Stimulated activated CD4-positive, alpha-beta T cell treated with anti-CD3 and anti-CD28 coated beads, Interleukin-1b, Interleukin-23, amount 100 ng/mL, for 4 hours (primary cell): Measurements from ENCODE around the gene TSHZ3.

Experiments used
- DNase-seq, 2 donors: peaks; one replicate each; pipeline ENCODE4 v3.0.0-alpha.2; 2020; ENCODE audit warnings: low read depth in 2 of 2

Gene TSHZ3, protein sequence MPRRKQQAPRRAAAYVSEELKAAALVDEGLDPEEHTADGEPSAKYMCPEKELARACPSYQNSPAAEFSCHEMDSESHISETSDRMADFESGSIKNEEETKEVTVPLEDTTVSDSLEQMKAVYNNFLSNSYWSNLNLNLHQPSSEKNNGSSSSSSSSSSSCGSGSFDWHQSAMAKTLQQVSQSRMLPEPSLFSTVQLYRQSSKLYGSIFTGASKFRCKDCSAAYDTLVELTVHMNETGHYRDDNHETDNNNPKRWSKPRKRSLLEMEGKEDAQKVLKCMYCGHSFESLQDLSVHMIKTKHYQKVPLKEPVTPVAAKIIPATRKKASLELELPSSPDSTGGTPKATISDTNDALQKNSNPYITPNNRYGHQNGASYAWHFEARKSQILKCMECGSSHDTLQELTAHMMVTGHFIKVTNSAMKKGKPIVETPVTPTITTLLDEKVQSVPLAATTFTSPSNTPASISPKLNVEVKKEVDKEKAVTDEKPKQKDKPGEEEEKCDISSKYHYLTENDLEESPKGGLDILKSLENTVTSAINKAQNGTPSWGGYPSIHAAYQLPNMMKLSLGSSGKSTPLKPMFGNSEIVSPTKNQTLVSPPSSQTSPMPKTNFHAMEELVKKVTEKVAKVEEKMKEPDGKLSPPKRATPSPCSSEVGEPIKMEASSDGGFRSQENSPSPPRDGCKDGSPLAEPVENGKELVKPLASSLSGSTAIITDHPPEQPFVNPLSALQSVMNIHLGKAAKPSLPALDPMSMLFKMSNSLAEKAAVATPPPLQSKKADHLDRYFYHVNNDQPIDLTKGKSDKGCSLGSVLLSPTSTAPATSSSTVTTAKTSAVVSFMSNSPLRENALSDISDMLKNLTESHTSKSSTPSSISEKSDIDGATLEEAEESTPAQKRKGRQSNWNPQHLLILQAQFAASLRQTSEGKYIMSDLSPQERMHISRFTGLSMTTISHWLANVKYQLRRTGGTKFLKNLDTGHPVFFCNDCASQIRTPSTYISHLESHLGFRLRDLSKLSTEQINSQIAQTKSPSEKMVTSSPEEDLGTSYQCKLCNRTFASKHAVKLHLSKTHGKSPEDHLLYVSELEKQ

DNA sequence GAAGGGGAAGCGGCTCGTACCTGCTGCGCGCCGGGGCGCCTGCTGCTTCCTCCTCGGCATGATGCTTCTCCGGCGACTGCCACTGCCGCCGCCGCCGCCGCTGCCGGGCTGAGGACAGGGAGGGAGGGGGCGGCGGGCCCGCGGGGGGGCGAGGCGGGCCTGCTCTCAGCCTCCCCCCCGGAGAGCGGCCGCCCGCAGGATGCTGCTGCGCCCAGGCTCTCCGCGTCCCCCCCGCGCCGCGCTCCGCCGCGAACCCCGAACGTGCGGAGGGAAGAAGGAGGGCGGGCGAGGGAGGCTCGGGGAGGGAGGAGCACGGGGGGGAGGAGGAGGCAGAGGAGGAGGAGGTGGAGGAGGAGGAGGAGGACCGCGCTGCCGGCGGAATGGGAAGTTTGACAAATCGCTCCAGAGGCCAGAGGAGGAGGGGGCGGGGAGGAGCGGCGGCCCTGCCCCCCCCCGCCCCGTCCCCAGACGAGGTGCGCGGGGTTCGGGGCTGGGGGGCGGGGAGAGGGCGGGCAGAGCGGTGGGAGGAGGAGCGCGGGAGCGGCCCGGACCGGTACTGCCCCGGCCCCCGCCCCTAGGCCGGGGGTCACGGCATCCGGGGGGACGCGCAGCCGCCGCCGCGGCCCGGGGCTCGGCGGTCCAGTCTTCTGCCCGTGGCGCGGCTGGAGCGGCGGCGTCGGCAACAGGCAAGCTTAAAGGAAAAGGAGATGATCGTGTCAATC lies at the start of gene TSHZ3:
Gene TSHZ3 (minus strand): TSS at position 277 of the 722 bp plus-strand sequence. CDS start 217 bp downstream, at position 60.
- peak in 1 of 2 donors; percentile 53 for DNase-seq

DNA sequence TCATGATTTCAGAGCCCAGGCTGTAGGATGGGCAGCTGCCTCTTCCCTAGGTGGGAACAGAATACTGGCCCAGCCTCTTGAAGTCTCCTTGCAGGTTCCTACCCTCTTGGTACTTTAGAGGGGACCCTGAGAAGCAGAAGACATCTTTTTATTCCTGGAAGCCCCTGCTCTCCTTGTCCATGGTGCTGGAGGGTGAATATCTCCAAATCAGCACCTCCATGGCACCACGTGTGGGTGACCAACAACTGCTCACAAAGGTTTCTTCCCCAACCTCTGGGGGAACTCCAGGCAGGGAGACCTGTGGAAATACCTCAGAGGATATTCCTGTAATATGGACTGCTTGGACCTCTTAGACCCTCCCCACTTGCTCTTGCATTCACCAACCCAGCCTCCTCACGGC lies 48.1 kb upstream of the TSHZ3 start:
- no peak for DNase-seq

DNA sequence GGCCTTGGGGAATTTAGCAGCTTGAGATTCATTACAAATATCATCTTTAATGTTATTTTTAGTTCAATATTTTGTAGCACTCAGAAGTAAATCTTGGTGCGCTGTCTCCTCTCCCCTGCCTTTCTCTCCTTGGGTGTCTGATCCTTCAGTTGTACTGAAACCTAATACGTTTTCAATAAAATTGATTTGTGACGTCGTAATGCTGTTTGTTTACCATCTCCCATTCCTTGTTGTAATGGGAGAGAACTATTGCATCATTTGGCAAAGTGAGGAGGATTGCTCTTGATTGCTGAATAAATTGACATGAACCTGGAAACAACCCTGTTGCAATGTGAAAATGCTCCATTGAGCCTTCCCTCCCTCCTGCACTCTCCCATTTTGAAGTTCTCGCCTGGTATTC lies 43.2 kb upstream of the TSHZ3 start:
- DNase-seq: no peak

DNA sequence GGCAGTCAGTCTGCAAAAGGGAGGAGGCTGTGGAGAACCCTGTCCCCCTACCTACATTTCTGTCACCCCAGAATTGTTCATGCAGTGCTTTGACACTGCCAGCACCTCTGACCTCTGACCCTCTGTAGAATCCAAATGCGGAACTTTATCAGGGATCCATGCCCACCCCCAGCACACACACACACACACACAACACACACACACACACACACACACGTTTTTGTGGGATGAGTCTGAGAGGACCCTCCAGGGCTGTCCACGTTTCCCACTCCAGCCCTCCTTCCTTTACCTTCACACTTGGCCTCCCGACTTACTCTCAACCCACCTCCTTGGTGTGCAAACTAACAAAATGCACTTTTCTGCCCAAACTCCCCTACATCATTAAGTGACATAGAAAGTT lies 42.3 kb upstream of the TSHZ3 start:
- DNase-seq: no peak

DNA sequence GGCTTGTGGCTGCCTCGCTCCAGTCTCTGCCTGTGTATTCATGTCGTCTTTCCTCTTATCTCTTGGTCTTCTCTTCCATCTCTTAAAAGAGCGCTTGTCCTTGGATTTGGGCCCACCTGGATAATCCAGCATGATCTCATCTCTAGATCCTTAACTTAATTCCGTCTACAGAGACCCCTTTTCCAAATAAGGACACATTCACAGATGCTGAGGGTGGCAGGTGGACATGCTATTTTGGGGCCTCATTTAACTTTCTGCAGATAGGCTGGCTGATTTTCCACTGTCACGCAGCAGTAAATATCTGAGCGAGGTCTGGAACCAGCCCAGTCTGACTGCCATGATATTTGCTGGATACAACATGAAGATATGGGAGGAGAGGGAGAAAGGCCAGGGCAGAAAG lies 41.5 kb upstream of the TSHZ3 start:
- DNase-seq: no peak

DNA sequence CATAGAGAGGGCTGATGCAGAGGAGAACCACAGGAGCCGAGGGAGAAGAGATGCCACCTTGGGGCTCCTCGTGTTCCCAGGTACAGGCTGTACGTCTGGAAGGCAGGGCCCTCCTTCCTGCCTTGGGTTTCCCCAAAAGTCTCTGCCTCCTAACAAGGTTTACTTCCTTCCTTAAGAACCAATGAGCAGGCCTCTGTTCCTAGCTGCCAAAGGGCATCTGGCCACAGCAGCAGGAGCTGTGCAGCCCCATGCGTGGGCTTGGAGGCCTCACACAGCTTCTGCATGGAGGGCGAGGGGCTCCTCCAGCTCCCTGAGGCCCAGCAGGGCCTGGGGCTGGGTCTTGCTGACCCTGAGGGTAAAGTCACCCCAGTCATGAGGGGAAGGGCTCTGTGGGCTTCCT lies 40.6 kb upstream of the TSHZ3 start:
- no peak for DNase-seq

DNA sequence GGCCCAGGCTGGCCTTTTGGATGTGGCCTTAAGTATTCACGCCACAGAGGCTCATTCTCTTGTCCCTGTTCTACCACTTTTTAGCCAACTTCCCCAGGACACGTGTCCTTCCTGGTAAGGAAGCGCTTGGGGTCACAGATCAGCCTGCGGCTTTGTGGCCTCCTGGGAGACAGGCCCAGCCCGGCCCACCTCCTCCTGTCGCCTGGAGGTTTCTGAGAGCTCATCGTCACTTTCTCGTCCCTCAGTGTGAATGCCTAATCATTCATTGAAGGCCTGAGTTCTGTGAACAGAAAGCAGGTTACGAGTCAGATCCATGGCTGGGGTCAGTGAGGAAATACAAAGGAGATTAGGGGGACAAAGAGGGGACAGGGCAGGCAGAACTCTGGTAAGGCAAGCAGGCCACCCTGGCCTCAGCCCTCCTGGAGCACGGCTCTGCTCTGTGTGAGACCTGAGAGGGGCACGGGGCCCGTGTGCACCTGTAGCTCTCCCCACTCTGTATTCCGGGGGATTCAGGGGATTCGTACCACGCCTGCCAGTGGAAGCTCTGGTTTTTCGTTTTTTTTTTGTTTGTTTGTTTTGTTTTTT lies 38.6 kb upstream of the TSHZ3 start:
- no peak for DNase-seq

DNA sequence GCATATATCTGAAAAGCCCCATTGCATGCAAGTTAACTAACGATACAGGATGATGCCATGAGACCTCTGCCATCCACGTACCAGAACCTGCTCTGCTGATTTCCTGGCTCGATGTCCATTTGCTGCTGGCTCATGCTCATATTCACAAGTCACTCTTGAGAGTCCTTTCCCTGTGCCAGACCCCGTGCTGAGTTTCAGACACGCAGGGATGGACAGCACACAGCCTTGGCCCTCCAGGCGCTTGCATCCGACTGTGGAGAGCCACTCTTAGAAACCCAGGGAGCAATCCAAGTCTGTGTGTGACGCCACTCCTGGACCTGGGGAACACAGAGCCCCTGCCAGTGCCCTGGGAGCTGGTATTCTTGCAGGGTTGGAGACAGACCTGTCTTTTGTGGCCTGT lies 37.6 kb upstream of the TSHZ3 start:
- no peak for DNase-seq

DNA sequence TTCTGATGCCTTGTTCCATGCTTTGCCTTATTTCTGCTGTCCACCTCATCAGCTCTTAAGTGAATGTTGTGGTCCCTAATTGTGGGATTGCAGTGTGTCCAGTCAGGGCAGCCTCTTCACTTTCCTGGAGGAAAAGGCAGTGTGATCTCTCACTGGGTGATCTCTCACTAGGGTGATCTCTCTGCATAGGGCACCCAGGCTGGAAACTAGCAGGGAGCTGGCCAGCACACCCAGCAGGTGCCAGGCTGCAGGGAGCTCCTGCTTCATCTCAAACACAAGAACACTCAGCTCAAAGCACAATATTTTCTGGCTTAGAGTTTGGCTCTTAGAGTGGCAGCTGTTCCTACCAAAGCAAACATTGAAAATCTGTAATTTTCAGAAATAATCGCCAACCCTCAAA lies 36.5 kb upstream of the TSHZ3 start:
- no peak for DNase-seq

DNA sequence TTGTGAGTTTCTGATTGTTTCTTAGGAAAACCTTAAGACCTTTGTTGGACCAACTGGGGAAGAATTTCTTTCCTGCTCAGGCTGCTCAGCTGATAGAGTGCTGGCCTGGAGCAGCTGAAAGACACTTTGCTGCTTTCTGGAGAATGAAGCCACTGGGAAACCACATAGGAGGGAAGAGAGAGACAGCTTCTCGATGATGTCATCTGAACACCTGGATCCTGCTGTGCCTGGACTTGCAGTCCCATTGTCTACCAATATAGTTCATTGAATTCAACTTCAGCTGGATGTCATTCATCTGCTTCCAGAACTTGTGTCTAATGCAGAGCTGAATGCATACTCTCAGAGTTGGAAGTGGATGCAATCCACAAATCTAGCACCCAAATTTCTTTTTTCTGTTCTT lies 34.3 kb upstream of the TSHZ3 start:
- no peak for DNase-seq

DNA sequence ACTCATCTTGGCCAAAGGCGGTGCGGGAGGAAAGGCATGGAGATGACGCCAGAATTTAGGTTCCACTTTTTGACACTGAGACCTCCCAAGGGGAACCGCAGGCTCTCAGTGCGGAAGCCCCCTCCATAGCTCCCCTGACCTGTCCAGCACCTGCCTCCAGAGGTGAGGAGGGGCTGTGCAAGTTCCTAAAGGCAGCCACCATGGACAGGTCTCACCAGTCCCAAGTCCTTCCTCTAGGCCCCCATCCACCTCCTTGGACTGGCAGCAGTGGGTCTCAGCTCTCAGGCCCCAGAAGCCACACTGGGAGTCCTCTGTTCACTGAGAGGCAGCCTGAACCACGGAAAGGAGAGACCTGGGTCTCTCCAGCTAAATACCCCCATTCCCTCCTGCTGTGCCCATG lies 31.6 kb upstream of the TSHZ3 start:
- no peak for DNase-seq

DNA sequence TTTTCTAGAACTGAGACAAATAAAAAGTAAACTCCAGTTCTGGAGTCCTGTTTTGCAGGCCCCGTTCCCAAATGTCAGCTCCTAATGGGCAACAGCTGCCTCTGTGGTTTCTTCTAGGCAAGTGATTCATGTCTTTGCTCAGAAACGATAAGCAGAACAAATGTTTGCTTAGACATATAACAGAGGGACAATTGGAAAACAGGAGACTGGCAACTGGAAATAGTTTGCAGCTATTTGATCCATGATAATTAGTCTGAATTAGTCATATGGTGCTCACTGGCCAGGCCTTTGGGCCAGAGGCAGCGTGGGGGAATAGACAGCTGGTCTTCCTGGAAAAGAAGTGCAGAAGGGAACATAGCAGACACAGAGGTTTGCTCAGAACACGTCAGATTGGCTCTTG lies 29.2 kb upstream of the TSHZ3 start:
- no peak for DNase-seq

DNA sequence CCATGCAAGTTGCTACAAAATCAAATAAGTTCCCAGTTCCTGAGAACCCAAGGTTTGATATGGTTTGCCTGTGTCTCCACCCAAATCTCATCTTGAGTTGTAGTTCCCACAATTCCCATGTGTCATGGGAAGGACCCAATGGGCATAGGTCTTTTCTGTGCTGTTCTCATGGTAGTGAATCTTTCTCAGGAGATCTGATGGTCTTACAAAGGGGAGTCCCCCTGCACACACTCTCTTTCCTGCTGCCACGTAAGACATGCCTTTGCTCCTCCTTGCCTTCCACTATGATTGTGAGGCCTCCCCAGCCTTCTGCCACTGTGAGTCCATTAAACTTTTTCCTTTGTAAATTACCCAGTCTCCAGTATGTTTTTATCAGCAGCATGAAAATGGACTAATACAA lies 28.5 kb upstream of the TSHZ3 start:
- no peak for DNase-seq

DNA sequence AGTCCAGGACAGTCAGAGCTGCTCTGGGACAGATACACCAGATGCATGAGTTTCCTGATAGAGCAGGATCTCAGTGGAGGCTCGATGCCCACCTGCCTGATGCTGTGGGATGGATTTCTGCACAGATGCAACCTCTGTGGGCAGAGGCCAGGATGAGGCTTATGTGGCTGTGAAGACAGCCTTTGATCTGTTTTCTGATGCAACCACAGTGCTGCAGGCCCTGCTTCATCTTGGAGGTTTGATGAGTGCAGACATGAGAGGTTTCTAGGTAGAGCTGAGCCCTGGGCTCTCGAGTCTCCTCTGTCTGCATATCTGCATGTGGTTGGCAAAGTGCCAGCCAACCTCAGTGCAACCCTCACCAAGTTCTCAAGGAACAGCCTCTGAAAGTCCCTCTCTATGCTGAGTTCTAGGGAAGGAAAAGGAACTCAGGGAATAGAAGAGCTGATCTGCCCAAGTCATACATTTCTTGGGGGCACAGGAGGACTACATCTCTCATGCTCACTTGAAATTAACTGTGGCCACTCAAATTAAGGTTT lies 23.1 kb upstream of the TSHZ3 start:
- DNase-seq: no peak

DNA sequence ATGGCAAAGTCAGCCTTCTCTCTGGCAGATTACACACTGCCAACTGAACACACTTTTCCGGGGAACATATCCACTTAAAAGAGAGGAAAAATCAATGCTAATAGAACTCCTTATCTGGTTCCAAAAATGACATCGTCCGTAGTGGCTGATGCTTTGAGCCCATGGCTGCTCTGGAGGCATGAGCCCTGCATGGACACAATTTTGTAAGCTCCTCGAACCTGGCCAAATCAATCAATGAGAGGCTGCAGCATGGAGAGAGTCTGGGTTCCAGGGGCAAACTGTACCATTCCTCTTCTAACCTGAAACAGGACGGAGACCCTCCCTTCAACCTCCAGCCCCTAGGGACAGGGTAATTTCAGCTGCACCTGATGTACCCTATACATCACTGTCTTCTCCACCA lies 21.0 kb upstream of the TSHZ3 start:
- no peak for DNase-seq

DNA sequence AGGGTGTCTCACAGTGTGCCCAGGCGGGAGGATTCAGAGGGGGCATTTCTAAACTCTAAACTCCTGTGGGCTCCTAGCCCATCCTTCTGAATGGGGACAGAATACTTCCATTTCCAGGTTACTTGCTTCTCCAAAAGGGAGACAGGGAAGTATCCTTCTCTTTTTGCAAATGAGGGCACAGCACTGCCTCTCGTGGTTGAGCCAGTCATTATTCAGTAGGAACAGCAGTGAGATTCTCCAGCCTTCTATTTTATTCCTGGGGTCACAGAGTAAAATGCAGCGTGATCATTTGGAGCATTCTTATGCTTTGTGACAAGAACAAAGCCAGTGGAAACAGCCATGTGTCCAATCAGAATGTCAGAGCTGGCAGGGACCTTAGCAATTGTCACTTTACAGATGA lies 15.7 kb upstream of the TSHZ3 start:
- no peak for DNase-seq

DNA sequence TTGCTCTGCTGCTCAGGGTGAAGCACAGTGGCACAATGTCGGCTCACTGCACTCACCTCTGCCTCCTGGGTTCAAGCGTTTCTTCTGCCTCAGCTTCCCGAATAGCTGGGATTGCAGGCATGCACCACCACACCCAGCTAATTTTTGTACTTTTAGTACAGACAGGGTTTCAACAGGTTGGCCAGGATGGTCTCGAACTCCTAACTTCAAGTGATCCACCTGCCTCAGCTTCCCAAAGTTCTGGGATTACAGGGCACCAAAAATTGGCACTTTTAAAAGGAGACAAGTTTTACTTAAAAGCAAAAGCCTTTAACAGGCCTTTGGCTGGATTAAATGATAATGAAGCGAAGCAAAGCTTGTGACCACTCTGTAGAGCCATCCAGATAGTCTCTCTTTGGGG lies 12.5 kb upstream of the TSHZ3 start:
- no peak for DNase-seq

DNA sequence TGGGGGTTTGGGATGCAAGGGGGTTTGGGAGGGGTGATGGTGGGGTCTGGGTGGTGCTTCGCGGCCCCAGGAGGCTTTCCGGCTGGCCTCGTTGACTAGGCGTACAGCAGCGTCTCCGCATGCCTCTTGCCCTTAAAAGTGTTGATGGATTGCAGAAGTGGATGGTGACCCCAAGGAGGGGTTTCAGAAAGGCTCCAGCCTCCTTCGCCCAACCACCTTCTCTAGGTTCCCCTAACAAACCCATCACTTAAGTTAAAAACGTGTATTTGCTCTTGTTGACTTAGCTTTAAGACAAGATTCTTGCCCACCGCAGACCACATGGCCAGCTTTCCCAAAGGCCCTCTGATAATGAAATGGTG lies 8.1 kb upstream of the TSHZ3 start:
- DNase-seq: no peak

DNA sequence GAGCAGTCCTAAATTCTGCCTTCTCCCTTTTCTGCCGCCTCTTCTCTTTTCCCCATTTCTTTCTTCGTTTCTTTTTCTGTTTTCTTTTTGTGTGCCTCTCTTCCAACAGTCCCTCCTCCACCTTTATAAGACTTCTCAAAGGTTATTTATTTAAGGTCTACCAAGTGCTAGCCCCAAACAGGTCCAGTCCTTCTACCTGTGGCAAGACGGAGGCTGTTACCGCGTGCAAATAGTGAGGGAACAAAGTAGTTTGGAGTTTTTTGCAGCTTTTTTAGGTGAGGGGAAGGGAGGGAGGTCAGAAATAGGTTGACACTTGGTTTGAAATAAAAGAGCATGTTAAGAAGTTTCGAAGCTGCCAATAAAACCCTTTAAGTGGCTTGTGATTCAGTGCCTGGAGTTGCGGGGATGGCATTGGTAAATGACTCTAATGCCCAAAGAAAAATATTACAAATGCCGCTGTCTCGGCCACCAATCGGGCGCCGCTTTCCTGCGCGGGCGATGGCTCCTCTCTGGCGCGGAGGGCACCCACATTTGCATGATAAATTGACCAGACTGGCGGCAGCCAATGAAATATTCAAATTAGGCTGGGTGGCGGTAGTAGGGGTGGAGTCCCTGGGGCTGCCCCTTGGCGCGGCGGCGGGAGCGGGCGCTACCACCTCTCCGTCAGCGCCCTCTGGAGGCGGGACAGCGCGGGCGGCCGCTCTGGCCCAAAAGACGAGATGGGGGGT lies 7.5 kb upstream of the TSHZ3 start:
- peak; percentile 51 to 60 for DNase-seq

DNA sequence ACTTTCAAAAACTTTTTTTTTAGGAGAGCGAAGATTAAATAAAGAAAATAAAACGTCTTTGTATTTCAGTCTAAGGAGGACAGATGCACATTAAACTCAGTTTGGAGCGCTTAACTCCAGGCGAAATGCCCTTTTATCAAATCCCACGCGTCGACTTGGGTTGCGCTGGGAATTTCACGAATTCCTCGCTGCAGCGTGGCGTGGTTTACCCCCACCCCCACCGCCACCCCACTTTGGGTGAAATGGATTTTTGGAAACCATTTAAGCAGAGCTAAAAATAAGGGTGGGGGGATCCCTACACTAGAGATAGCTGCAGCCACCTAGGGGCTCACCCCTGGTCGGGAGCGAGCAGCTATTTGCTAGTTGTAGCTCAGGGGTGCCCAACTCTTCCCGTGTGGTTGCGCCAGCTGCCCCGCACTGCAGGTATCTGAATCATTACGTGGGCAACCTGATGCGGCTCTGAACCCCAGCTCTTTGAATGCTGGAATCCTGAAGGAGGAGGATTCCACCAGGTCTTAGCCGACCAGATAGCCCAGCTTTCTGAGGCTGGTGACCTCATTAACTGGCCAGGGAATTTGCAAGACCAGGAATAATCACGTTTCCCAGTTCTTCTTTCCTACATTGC lies 6.5 kb upstream of the TSHZ3 start:
- DNase-seq: no peak
